ENCODE measurements around the gene ENOX1. TPM values are rescaled to one million over a fixed set of nuclear protein-coding genes. Genes with fewer than 3 reads are reported as not detected.
A peak's percentile ranks its signal among the peaks of the same experiment; 100 is the strongest.

Gene ENOX1
- total and polyA plus RNA-seq, 9 donors: 10.1 to 17.5 (median 12.2) TPM

- no peak for DNase-seq
- WGBS (ENCODE audit: insufficient coverage): 100% methylated on average over 1 of the region's 7 CpGs
- Histone ChIP-seq H3K27ac (ENCODE audit: low read length) (no peak overlapping the region), H3K27me3 (ENCODE audit: control insufficient read depth, insufficient read depth, low read length) (no peaks in the 10 kb centered on the region), H3K9me3 (replicated peaks; ENCODE audit: control insufficient read depth, low read depth, low read length) (peaks cover 2% of the 10 kb centered on the region), H3K4me3 (ENCODE audit: low read length) (no peak overlapping the region), H3K4me1 (ENCODE audit: control insufficient read depth, insufficient read depth, low read length) (no peaks in the 10 kb centered on the region), H3K36me3 (ENCODE audit: control insufficient read depth, insufficient read depth, low read length) (no peaks in the 10 kb centered on the region)
These were observed 189.7 kb downstream of the ENOX1 start for GRCh38 chr13:43596924-43597598.

GRCh38 chr13:43596006-43596405, 190.8 kb downstream of the ENOX1 start:
- no peak overlapping the region for H3K27ac ChIP-seq (ENCODE audit: low read length)
- WGBS (ENCODE audit: insufficient coverage): no CpG with 5 or more reads among the region's 2 CpGs
- no peaks in the 10 kb centered on the region for H3K9me3 ChIP-seq (replicated peaks; ENCODE audit: control insufficient read depth, low read depth, low read length)
- peak; percentile 38 for DNase-seq
- no peak overlapping the region for H3K4me3 ChIP-seq (ENCODE audit: low read length)
- no peaks in the 10 kb centered on the region for H3K4me1 ChIP-seq (ENCODE audit: control insufficient read depth, insufficient read depth, low read length)
- no peaks in the 10 kb centered on the region for H3K27me3 ChIP-seq (ENCODE audit: control insufficient read depth, insufficient read depth, low read length)
- no peaks in the 10 kb centered on the region for H3K36me3 ChIP-seq (ENCODE audit: control insufficient read depth, insufficient read depth, low read length)

GRCh38 chr13:43587376-43587775, 199.4 kb downstream of the ENOX1 start:
- no peaks in the 10 kb centered on the region for H3K4me1 ChIP-seq (ENCODE audit: control insufficient read depth, insufficient read depth, low read length)
- no peak for DNase-seq
- no peaks in the 10 kb centered on the region for H3K27me3 ChIP-seq (ENCODE audit: control insufficient read depth, insufficient read depth, low read length)

GRCh38 chr13:43584751-43585150, 202.0 kb downstream of the ENOX1 start:
- H3K36me3 ChIP-seq (ENCODE audit: control insufficient read depth, insufficient read depth, low read length): no peaks in the 10 kb centered on the region
- H3K27ac ChIP-seq (ENCODE audit: low read length): no peak overlapping the region

More at GRCh38 chr13:43587376-43587775, 199.4 kb downstream of the ENOX1 start:
- H3K36me3 ChIP-seq (ENCODE audit: control insufficient read depth, insufficient read depth, low read length): no peaks in the 10 kb centered on the region
- no peak overlapping the region for H3K4me3 ChIP-seq (ENCODE audit: low read length)
- H3K9me3 ChIP-seq (replicated peaks; ENCODE audit: control insufficient read depth, low read depth, low read length): no peaks in the 10 kb centered on the region
- no peak overlapping the region for H3K27ac ChIP-seq (ENCODE audit: low read length)

GRCh38 chr13:43583321-43583720, 203.5 kb downstream of the ENOX1 start:
- Histone ChIP-seq H3K27ac (ENCODE audit: low read length) (no peak overlapping the region), H3K4me1 (ENCODE audit: control insufficient read depth, insufficient read depth, low read length) (no peaks in the 10 kb centered on the region), H3K36me3 (ENCODE audit: control insufficient read depth, insufficient read depth, low read length) (no peaks in the 10 kb centered on the region), H3K27me3 (ENCODE audit: control insufficient read depth, insufficient read depth, low read length) (no peaks in the 10 kb centered on the region), H3K9me3 (replicated peaks; ENCODE audit: control insufficient read depth, low read depth, low read length) (no peaks in the 10 kb centered on the region), H3K4me3 (ENCODE audit: low read length) (no peak overlapping the region)
- no peak for DNase-seq
- WGBS (ENCODE audit: insufficient coverage): no CpG with 5 or more reads among the region's 1 CpG

More at GRCh38 chr13:43584751-43585150, 202.0 kb downstream of the ENOX1 start:
- no peak for DNase-seq
- WGBS (ENCODE audit: insufficient coverage): no CpG with 5 or more reads among the region's 3 CpGs
- Histone ChIP-seq H3K4me1 (ENCODE audit: control insufficient read depth, insufficient read depth, low read length) (no peaks in the 10 kb centered on the region), H3K9me3 (replicated peaks; ENCODE audit: control insufficient read depth, low read depth, low read length) (no peaks in the 10 kb centered on the region), H3K27me3 (ENCODE audit: control insufficient read depth, insufficient read depth, low read length) (no peaks in the 10 kb centered on the region), H3K4me3 (ENCODE audit: low read length) (no peak overlapping the region)

- H3K4me3 ChIP-seq (ENCODE audit: low read length): no peak overlapping the region
- WGBS (ENCODE audit: insufficient coverage): no CpG with 5 or more reads among the region's 4 CpGs
- no peak for DNase-seq
These were observed 206.5 kb downstream of the ENOX1 start for GRCh38 chr13:43580280-43580679.

GRCh38 chr13:43579321-43579720, 207.5 kb downstream of the ENOX1 start:
- no peaks in the 10 kb centered on the region for H3K27me3 ChIP-seq (ENCODE audit: control insufficient read depth, insufficient read depth, low read length)
- H3K36me3 ChIP-seq (ENCODE audit: control insufficient read depth, insufficient read depth, low read length): no peaks in the 10 kb centered on the region
- H3K4me3 ChIP-seq (ENCODE audit: low read length): no peak overlapping the region
- no peaks in the 10 kb centered on the region for H3K9me3 ChIP-seq (replicated peaks; ENCODE audit: control insufficient read depth, low read depth, low read length)
- no peaks in the 10 kb centered on the region for H3K4me1 ChIP-seq (ENCODE audit: control insufficient read depth, insufficient read depth, low read length)
- DNase-seq: no peak
- no peak overlapping the region for H3K27ac ChIP-seq (ENCODE audit: low read length)

More at GRCh38 chr13:43580280-43580679, 206.5 kb downstream of the ENOX1 start:
- H3K36me3 ChIP-seq (ENCODE audit: control insufficient read depth, insufficient read depth, low read length): no peaks in the 10 kb centered on the region
- H3K27ac ChIP-seq (ENCODE audit: low read length): no peak overlapping the region
- no peaks in the 10 kb centered on the region for H3K9me3 ChIP-seq (replicated peaks; ENCODE audit: control insufficient read depth, low read depth, low read length)
- no peaks in the 10 kb centered on the region for H3K4me1 ChIP-seq (ENCODE audit: control insufficient read depth, insufficient read depth, low read length)
- H3K27me3 ChIP-seq (ENCODE audit: control insufficient read depth, insufficient read depth, low read length): no peaks in the 10 kb centered on the region

GRCh38 chr13:43574605-43575004, 212.2 kb downstream of the ENOX1 start:
- H3K27me3 ChIP-seq (ENCODE audit: control insufficient read depth, insufficient read depth, low read length): no peaks in the 10 kb centered on the region

GRCh38 chr13:43573802-43574514, 212.8 kb downstream of the ENOX1 start:
- H3K27me3 ChIP-seq (ENCODE audit: control insufficient read depth, insufficient read depth, low read length): no peaks in the 10 kb centered on the region
- no peaks in the 10 kb centered on the region for H3K36me3 ChIP-seq (ENCODE audit: control insufficient read depth, insufficient read depth, low read length)
- H3K9me3 ChIP-seq (replicated peaks; ENCODE audit: control insufficient read depth, low read depth, low read length): no peaks in the 10 kb centered on the region
- H3K4me3 ChIP-seq (ENCODE audit: low read length): no peak overlapping the region
- peak; percentile 57 for DNase-seq
- H3K4me1 ChIP-seq (ENCODE audit: control insufficient read depth, insufficient read depth, low read length): peaks cover 2% of the 10 kb centered on the region
- 100% methylated on average over 1 of the region's 6 CpGs for WGBS (ENCODE audit: insufficient coverage)
- no peak overlapping the region for H3K27ac ChIP-seq (ENCODE audit: low read length)

More at GRCh38 chr13:43574605-43575004, 212.2 kb downstream of the ENOX1 start:
- Histone ChIP-seq H3K36me3 (ENCODE audit: control insufficient read depth, insufficient read depth, low read length) (no peaks in the 10 kb centered on the region), H3K4me3 (ENCODE audit: low read length) (no peak overlapping the region), H3K4me1 (ENCODE audit: control insufficient read depth, insufficient read depth, low read length) (peaks cover 2% of the 10 kb centered on the region), H3K27ac (ENCODE audit: low read length) (no peak overlapping the region), H3K9me3 (replicated peaks; ENCODE audit: control insufficient read depth, low read depth, low read length) (no peaks in the 10 kb centered on the region)
- DNase-seq: no peak
- 67% methylated on average over 1 of the region's 4 CpGs for WGBS (ENCODE audit: insufficient coverage)

- Histone ChIP-seq H3K4me1 (ENCODE audit: control insufficient read depth, insufficient read depth, low read length) (peaks cover 2% of the 10 kb centered on the region), H3K27ac (ENCODE audit: low read length) (no peak overlapping the region), H3K36me3 (ENCODE audit: control insufficient read depth, insufficient read depth, low read length) (no peaks in the 10 kb centered on the region), H3K4me3 (ENCODE audit: low read length) (no peak overlapping the region), H3K9me3 (replicated peaks; ENCODE audit: control insufficient read depth, low read depth, low read length) (no peaks in the 10 kb centered on the region), H3K27me3 (ENCODE audit: control insufficient read depth, insufficient read depth, low read length) (no peaks in the 10 kb centered on the region)
- no CpG with 5 or more reads among the region's 4 CpGs for WGBS (ENCODE audit: insufficient coverage)
- DNase-seq: peak; percentile 25
These were observed 213.4 kb downstream of the ENOX1 start for GRCh38 chr13:43573361-43573740.

Measured in muscle of leg (tissue), 11 donors.